Mesenchymal stem cell (in vitro differentiated cells and primary cell): ENCODE results near the gene CAPZA1.

Source experiments
- DNase-seq: peaks from one replicate; pipeline ENCODE4 v3.0.0-alpha.2; 2013
- H2AFZ ChIP-seq: one replicate; pipeline ENCODE4 v1.6.1; 2013; ENCODE audit warnings: low read depth, mild to moderate bottlenecking, control low read depth, inconsistent platforms, low read length, moderate library complexity
- H2AK5ac ChIP-seq: 2 replicates; pipeline ENCODE4 v1.6.1; 2013; ENCODE audit warnings: low read length, moderate library complexity, mild to moderate bottlenecking, inconsistent platforms; ENCODE audit not compliant: severe bottlenecking
- H2BK120ac ChIP-seq: one replicate; pipeline ENCODE4 v1.6.1; 2013; ENCODE audit warnings: low read depth, mild to moderate bottlenecking, inconsistent platforms, low read length, moderate library complexity
- H2BK12ac ChIP-seq, 2 experiments: one replicate each; pipeline ENCODE4 v1.6.1; 2013; ENCODE audit warnings: inconsistent platforms in 2 of 2, low read length in 2 of 2, mild to moderate bottlenecking in 2 of 2, moderate library complexity in 2 of 2, control low read depth in 1 of 2
- H2BK15ac ChIP-seq: one replicate; pipeline ENCODE4 v1.6.1; 2013; ENCODE audit warnings: mild to moderate bottlenecking, low read depth, inconsistent platforms; ENCODE audit not compliant: poor library complexity, severe bottlenecking
- H2BK5ac ChIP-seq: 2 replicates; pipeline ENCODE4 v1.6.1; 2013; ENCODE audit warnings: low read depth, mild to moderate bottlenecking, low read length, control low read depth, inconsistent platforms; ENCODE audit not compliant: poor library complexity, severe bottlenecking
- H3K14ac ChIP-seq, 2 experiments: one replicate each; pipeline ENCODE4 v1.6.1; 2013; ENCODE audit warnings: inconsistent platforms in 2 of 2, low read length in 2 of 2, control low read depth in 1 of 2, mild to moderate bottlenecking in 1 of 2, moderate library complexity in 1 of 2
- H3K18ac ChIP-seq, 2 experiments: one replicate each; pipeline ENCODE4 v1.6.1; 2013; ENCODE audit warnings: inconsistent platforms in 2 of 2, low read length in 2 of 2, control low read depth in 1 of 2, low read depth in 1 of 2, mild to moderate bottlenecking in 1 of 2
- H3K23ac ChIP-seq, 2 experiments: one replicate each; pipeline ENCODE4 v1.6.1; 2013; ENCODE audit warnings: inconsistent platforms in 2 of 2, low read length in 2 of 2, mild to moderate bottlenecking in 2 of 2, moderate library complexity in 2 of 2, control low read depth in 1 of 2
- H3K27ac ChIP-seq: 2 replicates; pipeline ENCODE4 v1.5.1; 2013; ENCODE audit warnings: mild to moderate bottlenecking, moderate library complexity, low read length, control low read depth, inconsistent platforms; ENCODE audit not compliant: poor library complexity, severe bottlenecking
- H3K27me3 ChIP-seq, 2 experiments: 2 replicates each; pipeline versions ENCODE4 v1.6.1 to v1.7.0; 2013; ENCODE audit warnings: low read length in 2 of 2, mild to moderate bottlenecking in 2 of 2, moderate library complexity in 2 of 2, control low read depth in 1 of 2, inconsistent platforms in 1 of 2; ENCODE audit not compliant: control insufficient read depth in 1 of 2, insufficient read depth in 1 of 2
- H3K36me3 ChIP-seq, 2 experiments: 2 replicates each; pipeline versions ENCODE4 v1.6.1 to v1.7.0; 2013; ENCODE audit warnings: low read length in 2 of 2, control low read depth in 1 of 2, inconsistent platforms in 1 of 2, low read depth in 1 of 2, mild to moderate bottlenecking in 1 of 2; ENCODE audit not compliant: insufficient read depth in 2 of 2, control insufficient read depth in 1 of 2
- H3K4ac ChIP-seq, 2 experiments: one replicate each; pipeline ENCODE4 v1.6.1; 2013; ENCODE audit warnings: inconsistent platforms in 2 of 2, low read length in 2 of 2, mild to moderate bottlenecking in 2 of 2, moderate library complexity in 2 of 2, control low read depth in 1 of 2, low read depth in 1 of 2
- H3K4me1 ChIP-seq: 2 replicates; pipeline ENCODE4 v1.6.1; 2013; ENCODE audit warnings: low read depth, low read length, control low read depth; ENCODE audit not compliant: control insufficient read depth, insufficient read depth
- H3K4me2 ChIP-seq: 2 replicates; pipeline ENCODE4 v1.6.1; 2013; ENCODE audit warnings: low read length, mild to moderate bottlenecking, inconsistent platforms; ENCODE audit not compliant: poor library complexity, severe bottlenecking
- H3K4me3 ChIP-seq, 2 experiments: 2 replicates each; pipeline versions ENCODE4 v1.5.1 to v1.7.0; 2013; ENCODE audit warnings: low read length in 2 of 2, mild to moderate bottlenecking in 2 of 2, control low read depth in 1 of 2, low read depth in 1 of 2; ENCODE audit not compliant: insufficient read depth in 1 of 2
- H3K79me1 ChIP-seq: replicated peaks from 2 replicates; pipeline ENCODE4 v1.6.1; 2013; ENCODE audit warnings: mild to moderate bottlenecking, control low read depth, low read length, inconsistent platforms; ENCODE audit not compliant: poor library complexity, severe bottlenecking
- H3K9ac ChIP-seq: 2 replicates; pipeline ENCODE4 v1.7.0; 2013; ENCODE audit warnings: mild to moderate bottlenecking, low read length, moderate library complexity
- H3K9me3 ChIP-seq: 2 replicates; pipeline ENCODE4 v1.7.0; 2013; ENCODE audit warnings: mild to moderate bottlenecking, low read length; ENCODE audit not compliant: control insufficient read depth
- H4K8ac ChIP-seq: one replicate; pipeline ENCODE4 v1.6.1; 2013; ENCODE audit warnings: inconsistent platforms, mild to moderate bottlenecking, low read length, moderate library complexity
- H4K91ac ChIP-seq: one replicate; pipeline ENCODE4 v1.6.1; 2013; ENCODE audit warnings: mild to moderate bottlenecking, low read length, inconsistent platforms
- WGBS: methylation state at CpG from one replicate; pipeline ENCODE4 v1.1.7; 2013; ENCODE audit warnings: mixed read lengths; 5-methylcytosine and 5-hydroxymethylcytosine counted together

Gene CAPZA1

GRCh38 chr1:112579801-112580510 is 39.7 kb upstream of the CAPZA1 start:
- Histone ChIP-seq H2BK12ac (no peak overlapping the region), H2AFZ (no peak overlapping the region), H2BK15ac (no peak overlapping the region), H4K91ac (no peak overlapping the region), H3K27ac (no peak overlapping the region), H3K4ac (no peak overlapping the region), H3K36me3 (peaks cover 5 to 68% of the 10 kb centered on the region in 2 experiments), H3K23ac (no peak overlapping the region), H4K8ac (no peak overlapping the region), H2BK5ac (no peak overlapping the region), H3K9ac (no peak overlapping the region), H3K4me3 (no peak overlapping the region), H3K14ac (no peak overlapping the region), H3K9me3 (no peaks in the 10 kb centered on the region), H3K4me1 (no peaks in the 10 kb centered on the region), H3K4me2 (no peak overlapping the region), H3K27me3 (no peaks in the 10 kb centered on the region), H3K79me1 (peaks cover 2% of the 10 kb centered on the region), H2BK120ac (no peak overlapping the region), H3K18ac (no peak overlapping the region), H2AK5ac (no peak overlapping the region)
- peak; percentile 45 for DNase-seq
- WGBS: 96% methylated on average over 2 of the region's 5 CpGs

- Histone ChIP-seq H3K9ac (no peak overlapping the region), H3K36me3 (peaks cover 5 to 58% of the 10 kb centered on the region in 2 experiments), H2BK120ac (no peak overlapping the region), H3K27me3 (no peaks in the 10 kb centered on the region), H2BK5ac (no peak overlapping the region), H3K18ac (no peak overlapping the region), H3K4me3 (no peak overlapping the region), H3K23ac (no peak overlapping the region), H3K14ac (no peak overlapping the region), H2BK15ac (no peak overlapping the region), H3K4me2 (no peak overlapping the region), H4K91ac (no peak overlapping the region), H2AFZ (no peak overlapping the region), H3K79me1 (peaks cover 2% of the 10 kb centered on the region), H3K4me1 (no peaks in the 10 kb centered on the region), H3K9me3 (no peaks in the 10 kb centered on the region), H3K4ac (no peak overlapping the region), H2AK5ac (no peak overlapping the region), H2BK12ac (no peak overlapping the region), H4K8ac (no peak overlapping the region), H3K27ac (no peak overlapping the region)
- DNase-seq: no peak
Observed at GRCh38 chr1:112581586-112582192, 37.9 kb upstream of the CAPZA1 start.

- Histone ChIP-seq H3K4ac (no peak overlapping the region), H3K9me3 (peaks cover 4% of the 10 kb centered on the region), H3K14ac (no peak overlapping the region), H2BK15ac (no peak overlapping the region), H3K4me3 (no peak overlapping the region), H3K4me2 (no peak overlapping the region), H3K9ac (no peak overlapping the region), H4K8ac (no peak overlapping the region), H4K91ac (no peak overlapping the region), H2AK5ac (no peak overlapping the region), H3K23ac (no peak overlapping the region), H2BK120ac (peak overlapping the region; percentile 19), H3K79me1 (peaks cover 2% of the 10 kb centered on the region), H3K4me1 (no peaks in the 10 kb centered on the region), H3K27ac (no peak overlapping the region), H2BK12ac (no peak overlapping the region), H3K36me3 (peaks cover 9 to 54% of the 10 kb centered on the region in 2 experiments), H2AFZ (no peak overlapping the region), H3K27me3 (no peaks in the 10 kb centered on the region), H2BK5ac (no peak overlapping the region), H3K18ac (no peak overlapping the region)
- no peak for DNase-seq
Observed at GRCh38 chr1:112583366-112583765, 36.3 kb upstream of the CAPZA1 start.

GRCh38 chr1:112589766-112590165 is 29.9 kb upstream of the CAPZA1 start:
- Histone ChIP-seq H3K4me2 (no peak overlapping the region), H2BK120ac (no peak overlapping the region), H3K9ac (no peak overlapping the region), H4K91ac (no peak overlapping the region), H3K14ac (no peak overlapping the region), H3K4me1 (no peaks in the 10 kb centered on the region), H3K79me1 (no peaks in the 10 kb centered on the region), H2BK15ac (no peak overlapping the region), H3K18ac (no peak overlapping the region), H2BK12ac (no peak overlapping the region), H2AFZ (no peak overlapping the region), H3K4me3 (no peak overlapping the region), H4K8ac (no peak overlapping the region), H3K9me3 (peaks cover 15% of the 10 kb centered on the region), H3K4ac (no peak overlapping the region), H2BK5ac (no peak overlapping the region), H3K23ac (no peak overlapping the region), H3K36me3 (peaks cover 9 to 69% of the 10 kb centered on the region in 2 experiments), H2AK5ac (no peak overlapping the region), H3K27me3 (no peaks in the 10 kb centered on the region), H3K27ac (no peak overlapping the region)
- DNase-seq: no peak
- 100% methylated on average over 1 of the region's 1 CpG for WGBS
